PC-3 (cell line): ENCODE measurements around the gene ELMOD1.

Experiments
- EZH2 ChIP-seq: fragments of 300-600 bp; sonication (generic); IDR thresholded peaks from one replicate; pipeline ENCODE4 v1.6.1; 2017; ENCODE audit warnings: antibody characterized with exemption, mild to moderate bottlenecking, low read length; ENCODE audit not compliant: unreplicated experiment
- EZH2phosphoT487 ChIP-seq: fragments of 300-600 bp; sonication (generic); IDR thresholded peaks from 2 replicates; pipeline ENCODE4 v1.6.1; 2018; ENCODE audit warnings: mild to moderate bottlenecking, antibody characterized with exemption, low read length, borderline replicate concordance
- TF ChIP-seq, protein P1 (sequence below): fragments of 300-600 bp; sonication (generic); conservative IDR thresholded peaks from 2 replicates; pipeline ENCODE4 v1.5.1; 2017; ENCODE audit warnings: antibody characterized with exemption, low read depth, mild to moderate bottlenecking, low read length

DNA sequence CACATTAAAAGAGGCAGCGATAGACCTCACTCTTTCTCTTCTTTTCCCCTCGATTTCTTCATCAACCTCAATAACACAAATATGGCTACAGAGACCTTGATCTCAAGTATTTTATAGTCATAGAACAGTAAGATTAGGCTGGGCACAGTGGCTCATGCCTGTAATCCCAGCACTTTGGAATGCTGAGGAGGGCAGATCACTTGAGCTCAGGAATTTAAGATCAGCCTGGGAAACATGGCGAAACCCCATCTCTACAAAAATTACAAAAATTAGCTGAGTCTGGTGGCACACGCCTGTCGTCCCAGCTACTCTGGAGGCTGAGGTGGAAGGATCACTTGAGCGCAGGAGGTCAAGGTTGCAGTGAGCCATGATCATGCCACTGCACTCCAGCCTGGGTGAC is 106.3 kb downstream of the ELMOD1 start:
- TF ChIP-seq, protein P1, sequence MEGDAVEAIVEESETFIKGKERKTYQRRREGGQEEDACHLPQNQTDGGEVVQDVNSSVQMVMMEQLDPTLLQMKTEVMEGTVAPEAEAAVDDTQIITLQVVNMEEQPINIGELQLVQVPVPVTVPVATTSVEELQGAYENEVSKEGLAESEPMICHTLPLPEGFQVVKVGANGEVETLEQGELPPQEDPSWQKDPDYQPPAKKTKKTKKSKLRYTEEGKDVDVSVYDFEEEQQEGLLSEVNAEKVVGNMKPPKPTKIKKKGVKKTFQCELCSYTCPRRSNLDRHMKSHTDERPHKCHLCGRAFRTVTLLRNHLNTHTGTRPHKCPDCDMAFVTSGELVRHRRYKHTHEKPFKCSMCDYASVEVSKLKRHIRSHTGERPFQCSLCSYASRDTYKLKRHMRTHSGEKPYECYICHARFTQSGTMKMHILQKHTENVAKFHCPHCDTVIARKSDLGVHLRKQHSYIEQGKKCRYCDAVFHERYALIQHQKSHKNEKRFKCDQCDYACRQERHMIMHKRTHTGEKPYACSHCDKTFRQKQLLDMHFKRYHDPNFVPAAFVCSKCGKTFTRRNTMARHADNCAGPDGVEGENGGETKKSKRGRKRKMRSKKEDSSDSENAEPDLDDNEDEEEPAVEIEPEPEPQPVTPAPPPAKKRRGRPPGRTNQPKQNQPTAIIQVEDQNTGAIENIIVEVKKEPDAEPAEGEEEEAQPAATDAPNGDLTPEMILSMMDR: no peak
- TF ChIP-seq EZH2 (no peak), EZH2phosphoT487 (no peak)
